ENCODE data around the gene PRSS23.
"Not testable (repeated sequence)": the region's sequence is repeated elsewhere in the genome, so short reads cannot be mapped to it uniquely, and the experiment has no call there.

Gene PRSS23

DNA sequence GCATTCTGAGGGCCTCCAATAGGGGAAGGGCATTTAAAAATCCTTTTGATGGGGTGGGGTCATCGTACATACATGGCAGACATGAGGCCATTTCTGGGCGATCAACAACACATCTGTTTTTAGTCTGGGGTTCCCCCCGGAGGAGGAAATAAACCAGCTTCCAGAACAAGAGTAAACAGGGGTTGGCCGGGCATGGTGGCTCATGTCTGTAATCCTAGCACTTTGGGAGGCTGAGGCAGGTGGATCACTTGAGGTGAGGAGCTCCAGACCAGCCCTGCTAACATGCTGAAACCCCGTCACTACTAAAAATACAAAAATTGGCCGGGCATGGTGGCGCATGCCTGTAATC lies 12.0 kb downstream of the PRSS23 start:
- no peak for DNase-seq (ENCODE audit: extremely low read depth in 1 of 2, low read depth in 1 of 2)

- no peak for DNase-seq (ENCODE audit: extremely low read depth in 1 of 2, low read depth in 1 of 2)
Observed at GRCh38 chr11:86812981-86813380, 12.6 kb downstream of the PRSS23 start.

DNA sequence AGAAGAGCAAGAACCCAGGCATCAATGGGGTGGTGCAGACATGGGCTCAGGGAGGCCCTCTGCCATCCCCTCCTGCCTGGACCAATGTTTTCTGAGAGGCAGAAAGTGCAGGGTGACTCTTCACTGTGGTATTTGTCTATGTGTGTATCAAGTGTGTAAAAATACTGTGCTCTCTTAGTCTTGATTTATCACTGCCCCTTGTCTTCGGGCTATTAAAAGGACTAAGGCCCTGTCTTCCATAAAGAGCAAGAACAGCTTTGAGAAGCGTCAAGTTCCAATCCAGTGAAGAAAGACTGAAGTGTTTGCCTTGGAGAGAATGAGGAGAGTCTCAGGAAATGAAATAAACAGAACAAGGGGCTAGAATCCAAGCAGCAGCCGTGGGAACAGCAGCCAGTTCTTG lies 14.4 kb downstream of the PRSS23 start:
- no peak for DNase-seq (ENCODE audit: extremely low read depth in 1 of 2, low read depth in 1 of 2)

DNA sequence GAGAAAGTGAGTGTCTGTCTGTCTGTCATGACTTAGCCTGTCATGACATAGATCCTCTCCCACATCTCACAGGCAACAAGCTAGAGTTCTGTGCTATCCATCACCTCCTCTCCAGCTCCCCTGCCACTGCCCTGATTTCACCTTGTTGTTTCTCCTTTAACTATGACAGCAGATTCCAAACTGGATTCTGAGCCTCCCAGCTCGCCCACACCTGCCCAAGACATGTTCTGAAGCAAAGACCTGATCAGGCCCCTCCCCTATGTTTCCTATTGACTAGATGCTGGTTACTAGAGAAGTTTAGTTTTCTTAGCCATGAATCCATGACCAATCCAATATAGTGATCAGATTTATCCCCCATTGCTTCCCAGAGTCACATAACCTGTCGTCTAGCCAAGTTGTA lies 15.4 kb downstream of the PRSS23 start:
- DNase-seq (ENCODE audit: extremely low read depth in 1 of 2, low read depth in 1 of 2) = no peak

- DNase-seq (ENCODE audit: extremely low read depth in 1 of 2, low read depth in 1 of 2) = no peak
Observed at GRCh38 chr11:86816251-86816726, 15.9 kb downstream of the PRSS23 start.

GRCh38 chr11:86818462-86819192 lies 18.3 kb downstream of the PRSS23 start:
- no peak for DNase-seq (ENCODE audit: extremely low read depth in 1 of 2, low read depth in 1 of 2)

- not testable (repeated sequence) for DNase-seq (ENCODE audit: extremely low read depth in 1 of 2, low read depth in 1 of 2)
Observed at GRCh38 chr11:86824139-86824538, 23.8 kb downstream of the PRSS23 start.

- DNase-seq (ENCODE audit: extremely low read depth in 1 of 2, low read depth in 1 of 2) = not testable (repeated sequence)
Observed at GRCh38 chr11:86834376-86834775, 34.0 kb downstream of the PRSS23 start.

DNA sequence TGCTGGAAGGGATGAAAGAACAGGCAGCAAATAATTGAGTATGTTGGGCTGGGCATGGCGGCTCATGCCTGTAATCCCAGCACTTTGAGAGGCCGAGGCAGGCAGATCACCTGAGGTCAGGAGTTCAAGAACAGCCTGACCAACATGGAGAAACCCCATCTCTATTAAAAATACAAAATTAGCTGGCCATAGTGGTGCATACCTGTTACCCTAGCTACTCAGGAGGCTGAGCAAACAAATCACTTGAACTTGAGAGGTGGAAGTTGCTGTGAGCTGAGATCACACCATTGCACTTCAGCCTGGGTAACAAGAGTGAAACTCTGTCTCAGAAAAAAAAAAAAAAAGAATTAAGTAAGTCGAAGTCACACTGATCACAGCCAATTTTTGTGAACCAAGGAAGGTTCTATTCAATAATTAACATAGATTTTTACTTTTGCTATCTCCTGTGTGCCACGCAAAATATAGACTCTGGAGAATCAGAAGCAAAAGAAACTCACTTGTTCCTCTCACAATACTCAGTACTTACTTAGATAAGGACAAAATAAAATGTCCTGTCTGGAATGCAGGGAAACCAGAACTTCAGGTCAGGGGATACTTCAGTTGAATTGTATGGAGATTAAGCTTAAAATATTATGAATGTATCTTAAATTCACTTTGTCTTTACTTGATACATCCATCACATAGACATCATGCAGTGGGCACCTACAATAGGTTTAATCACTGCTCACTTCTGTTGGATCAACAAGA lies 44.6 kb downstream of the PRSS23 start:
- DNase-seq (ENCODE audit: extremely low read depth in 1 of 2, low read depth in 1 of 2) = not testable (repeated sequence)

GRCh38 chr11:86848132-86848531 lies 47.8 kb downstream of the PRSS23 start:
- no peak for DNase-seq (ENCODE audit: extremely low read depth in 1 of 2, low read depth in 1 of 2)

GRCh38 chr11:86849679-86850078 lies 49.3 kb downstream of the PRSS23 start:
- no peak for DNase-seq (ENCODE audit: extremely low read depth in 1 of 2, low read depth in 1 of 2)
